Liver (tissue), 9 donors: ENCODE data around the gene KIF5A. TPM values are rescaled to one million over a fixed set of nuclear protein-coding genes. Genes with fewer than 3 reads are reported as not detected.

Experiments used
- DNase-seq: peaks from one replicate; pipeline ENCODE4 v3.0.0-alpha.2; 2017; ENCODE audit warnings: low spot score
- H3K27ac ChIP-seq, 2 donors: one replicate each; pipeline ENCODE4 v1.7.0; 2013; ENCODE audit warnings: inconsistent platforms in 2 of 2, low read length in 2 of 2, control low read depth in 1 of 2, low read depth in 1 of 2, mild to moderate bottlenecking in 1 of 2
- H3K27me3 ChIP-seq, 4 donors: one replicate each; pipeline versions ENCODE4 v1.6.1 to v1.7.0; 2013; ENCODE audit warnings: low read length in 3 of 4, inconsistent platforms in 1 of 4, mild to moderate bottlenecking in 1 of 4, moderate library complexity in 1 of 4; ENCODE audit not compliant: control insufficient read depth in 4 of 4, insufficient read depth in 4 of 4
- H3K36me3 ChIP-seq, 4 donors: one replicate each; pipeline versions ENCODE4 v1.6.1 to v1.7.0; 2013; ENCODE audit warnings: low read length in 3 of 4, mild to moderate bottlenecking in 3 of 4, low read depth in 1 of 4, moderate library complexity in 1 of 4; ENCODE audit not compliant: control insufficient read depth in 4 of 4, insufficient read depth in 3 of 4
- H3K4me1 ChIP-seq, 4 donors: one replicate each; pipeline versions ENCODE4 v1.6.1 to v1.7.0; 2013; ENCODE audit warnings: low read length in 3 of 4, mild to moderate bottlenecking in 3 of 4, moderate library complexity in 1 of 4; ENCODE audit not compliant: control insufficient read depth in 4 of 4, insufficient read depth in 4 of 4
- H3K4me3 ChIP-seq, 3 donors: one replicate each; pipeline versions ENCODE4 v1.6.1 to v1.7.0; 2013; ENCODE audit warnings: low read length in 3 of 3, control low read depth in 1 of 3, low read depth in 1 of 3, mild to moderate bottlenecking in 1 of 3
- H3K9ac ChIP-seq, 2 donors: one replicate each; pipeline ENCODE4 v1.7.0; 2013; ENCODE audit warnings: low read length in 2 of 2, mild to moderate bottlenecking in 2 of 2, moderate library complexity in 2 of 2, control low read depth in 1 of 2, low read depth in 1 of 2
- H3K9me3 ChIP-seq, 4 donors: one replicate each; pipeline versions ENCODE4 v1.6.1 to v1.7.0; 2013; ENCODE audit warnings: low read length in 3 of 4; ENCODE audit not compliant: control insufficient read depth in 4 of 4
- ATF3 ChIP-seq: IDR thresholded peaks from 2 replicates; pipeline ENCODE4 v1.6.1; 2016; ENCODE audit warnings: antibody characterized with exemption
- CTCF ChIP-seq: fragments of 150-350 bp; IDR thresholded peaks from 2 replicates; pipeline ENCODE4 v1.5.1; 2017; ENCODE audit warnings: improper control_type of control experiment, low read depth, low read length; ENCODE audit not compliant: missing input control
- FOXA1 ChIP-seq: IDR thresholded peaks from 2 replicates; pipeline ENCODE4 v1.6.1; 2016; ENCODE audit warnings: antibody characterized with exemption
- FOXA2 ChIP-seq: IDR thresholded peaks from 2 replicates; pipeline ENCODE4 v1.6.1; 2016; ENCODE audit warnings: antibody characterized with exemption
- GABPA ChIP-seq, 2 donors: IDR thresholded peaks in 1 of 2; conservative IDR thresholded peaks in 1 of 2; 2 replicates each; pipeline ENCODE4 v1.6.1; 2016; ENCODE audit warnings: antibody characterized with exemption in 2 of 2, mild to moderate bottlenecking in 1 of 2, moderate library complexity in 1 of 2
- HNF4A ChIP-seq, 2 donors: conservative IDR thresholded peaks; 2 replicates each; pipeline ENCODE4 v1.6.1; 2016; ENCODE audit warnings: antibody characterized with exemption in 2 of 2, mild to moderate bottlenecking in 2 of 2
- HNF4G ChIP-seq: IDR thresholded peaks from 2 replicates; pipeline ENCODE4 v1.6.1; 2016; ENCODE audit warnings: antibody characterized with exemption
- JUND ChIP-seq, 2 donors: IDR thresholded peaks; 2 replicates each; pipeline ENCODE4 v1.6.1; 2016; ENCODE audit warnings: antibody characterized with exemption in 2 of 2
- NR2F2 ChIP-seq: IDR thresholded peaks from 2 replicates; pipeline ENCODE4 v1.6.1; 2016; ENCODE audit warnings: antibody characterized with exemption
- RXRA ChIP-seq, 2 donors: IDR thresholded peaks; 2 replicates each; pipeline ENCODE4 v1.6.1; 2017 to 2018; ENCODE audit warnings: antibody characterized with exemption in 2 of 2, mild to moderate bottlenecking in 1 of 2
- SP1 ChIP-seq: IDR thresholded peaks from 2 replicates; pipeline ENCODE4 v1.6.1; 2018; ENCODE audit warnings: antibody characterized with exemption, mild to moderate bottlenecking
- TAF1 ChIP-seq: conservative IDR thresholded peaks from 2 replicates; pipeline ENCODE4 v1.6.1; 2016; ENCODE audit warnings: antibody characterized with exemption, mild to moderate bottlenecking
- YY1 ChIP-seq: IDR thresholded peaks from 2 replicates; pipeline ENCODE4 v1.6.1; 2016; ENCODE audit warnings: antibody characterized with exemption, mild to moderate bottlenecking
- WGBS: extraction: QIAGEN DNeasy Blood & Tissue Kit; methylation state at CpG from one replicate; pipeline ENCODE4 v1.1.7; 2013; 5-methylcytosine and 5-hydroxymethylcytosine counted together
- polyA plus RNA-seq, 2 donors: library from polyadenylated mRNA; stranded (reverse) in 1 of 2; unstranded in 1 of 2; fragments of 200-250 nt in 1 of 2; fragments of >200 nt in 1 of 2; fragmentation: Nextera tagmentation in 1 of 2; extraction: Ambion mirVana in 1 of 2; gene quantifications; one replicate each; pipeline versions ENCODE4 v1.2.1 to v1.2.3, GENCODE V29; 2013 to 2015
- total RNA-seq, 2 donors: library from RNA; depleted of rRNA; stranded (reverse); fragments of >200 nt; gene quantifications; one replicate each; pipeline ENCODE4 v1.2.3, GENCODE V29; 2014
- TF ChIP-seq, protein P1 (sequence below): IDR thresholded peaks from 2 replicates; pipeline ENCODE4 v1.6.1; 2016; ENCODE audit warnings: antibody characterized with exemption, mild to moderate bottlenecking
- TF ChIP-seq, protein P2 (sequence below): IDR thresholded peaks from 2 replicates; pipeline ENCODE4 v1.6.1; 2016; ENCODE audit warnings: antibody characterized with exemption
- TF ChIP-seq, protein P3 (sequence below): IDR thresholded peaks from 2 replicates; pipeline ENCODE4 v1.6.1; 2016; ENCODE audit warnings: antibody characterized with exemption
- donor health status: healthy.
- donor health status: healthy.
- donor health status: healthy.
- donor health status: healthy.
- donor health status: healthy.

The KIF5A gene
- total and polyA plus RNA-seq, 4 donors: 0.01 to 0.42 TPM; not detected in 2

GRCh38 chr12:57616383-57617101 lies 66.7 kb downstream of the KIF5A start:
- Histone ChIP-seq H3K4me3 (no peak overlapping the region), H3K9me3 (no peaks in the 10 kb centered on the region), H3K27me3 (peaks cover 0 to 15% (median 8%) of the 10 kb centered on the region in 4 donors), H3K9ac (no peak overlapping the region), H3K27ac (no peak overlapping the region), H3K36me3 (no peaks in the 10 kb centered on the region), H3K4me1 (peaks cover 7 to 14% (median 8%) of the 10 kb centered on the region in 4 donors)
- TF ChIP-seq, protein P1, sequence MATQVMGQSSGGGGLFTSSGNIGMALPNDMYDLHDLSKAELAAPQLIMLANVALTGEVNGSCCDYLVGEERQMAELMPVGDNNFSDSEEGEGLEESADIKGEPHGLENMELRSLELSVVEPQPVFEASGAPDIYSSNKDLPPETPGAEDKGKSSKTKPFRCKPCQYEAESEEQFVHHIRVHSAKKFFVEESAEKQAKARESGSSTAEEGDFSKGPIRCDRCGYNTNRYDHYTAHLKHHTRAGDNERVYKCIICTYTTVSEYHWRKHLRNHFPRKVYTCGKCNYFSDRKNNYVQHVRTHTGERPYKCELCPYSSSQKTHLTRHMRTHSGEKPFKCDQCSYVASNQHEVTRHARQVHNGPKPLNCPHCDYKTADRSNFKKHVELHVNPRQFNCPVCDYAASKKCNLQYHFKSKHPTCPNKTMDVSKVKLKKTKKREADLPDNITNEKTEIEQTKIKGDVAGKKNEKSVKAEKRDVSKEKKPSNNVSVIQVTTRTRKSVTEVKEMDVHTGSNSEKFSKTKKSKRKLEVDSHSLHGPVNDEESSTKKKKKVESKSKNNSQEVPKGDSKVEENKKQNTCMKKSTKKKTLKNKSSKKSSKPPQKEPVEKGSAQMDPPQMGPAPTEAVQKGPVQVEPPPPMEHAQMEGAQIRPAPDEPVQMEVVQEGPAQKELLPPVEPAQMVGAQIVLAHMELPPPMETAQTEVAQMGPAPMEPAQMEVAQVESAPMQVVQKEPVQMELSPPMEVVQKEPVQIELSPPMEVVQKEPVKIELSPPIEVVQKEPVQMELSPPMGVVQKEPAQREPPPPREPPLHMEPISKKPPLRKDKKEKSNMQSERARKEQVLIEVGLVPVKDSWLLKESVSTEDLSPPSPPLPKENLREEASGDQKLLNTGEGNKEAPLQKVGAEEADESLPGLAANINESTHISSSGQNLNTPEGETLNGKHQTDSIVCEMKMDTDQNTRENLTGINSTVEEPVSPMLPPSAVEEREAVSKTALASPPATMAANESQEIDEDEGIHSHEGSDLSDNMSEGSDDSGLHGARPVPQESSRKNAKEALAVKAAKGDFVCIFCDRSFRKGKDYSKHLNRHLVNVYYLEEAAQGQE: no peak
- TF ChIP-seq, protein P2, sequence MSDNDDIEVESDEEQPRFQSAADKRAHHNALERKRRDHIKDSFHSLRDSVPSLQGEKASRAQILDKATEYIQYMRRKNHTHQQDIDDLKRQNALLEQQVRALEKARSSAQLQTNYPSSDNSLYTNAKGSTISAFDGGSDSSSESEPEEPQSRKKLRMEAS: no peak
- TF ChIP-seq RXRA (IDR thresholded peaks at IDR 0.05): no peak
- no peak for TF ChIP-seq CTCF
- no peak for TF ChIP-seq YY1
- no peak for TF ChIP-seq FOXA2
- TF ChIP-seq SP1: no peak
- TF ChIP-seq GABPA (IDR thresholded peaks at IDR 0.05 in 1 of 2, conservative IDR thresholded peaks at IDR 0.05 in 1 of 2): no peak
- TF ChIP-seq, protein P3, sequence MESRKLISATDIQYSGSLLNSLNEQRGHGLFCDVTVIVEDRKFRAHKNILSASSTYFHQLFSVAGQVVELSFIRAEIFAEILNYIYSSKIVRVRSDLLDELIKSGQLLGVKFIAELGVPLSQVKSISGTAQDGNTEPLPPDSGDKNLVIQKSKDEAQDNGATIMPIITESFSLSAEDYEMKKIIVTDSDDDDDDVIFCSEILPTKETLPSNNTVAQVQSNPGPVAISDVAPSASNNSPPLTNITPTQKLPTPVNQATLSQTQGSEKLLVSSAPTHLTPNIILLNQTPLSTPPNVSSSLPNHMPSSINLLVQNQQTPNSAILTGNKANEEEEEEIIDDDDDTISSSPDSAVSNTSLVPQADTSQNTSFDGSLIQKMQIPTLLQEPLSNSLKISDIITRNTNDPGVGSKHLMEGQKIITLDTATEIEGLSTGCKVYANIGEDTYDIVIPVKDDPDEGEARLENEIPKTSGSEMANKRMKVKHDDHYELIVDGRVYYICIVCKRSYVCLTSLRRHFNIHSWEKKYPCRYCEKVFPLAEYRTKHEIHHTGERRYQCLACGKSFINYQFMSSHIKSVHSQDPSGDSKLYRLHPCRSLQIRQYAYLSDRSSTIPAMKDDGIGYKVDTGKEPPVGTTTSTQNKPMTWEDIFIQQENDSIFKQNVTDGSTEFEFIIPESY: no peak
- TF ChIP-seq HNF4G: no peak
- TF ChIP-seq TAF1: no peak
- TF ChIP-seq HNF4A (conservative IDR thresholded peaks at IDR 0.05): no peak
- no peak for TF ChIP-seq FOXA1
- TF ChIP-seq ATF3: no peak
- no peak for TF ChIP-seq NR2F2
- TF ChIP-seq JUND (IDR thresholded peaks at IDR 0.05): no peak
- no peak for DNase-seq
- 81% methylated on average over 3 of the region's 3 CpGs for WGBS
